HL-60 (cell line): ENCODE data around the gene MED26.

Source experiments
- DNase-seq, 2 experiments: peaks; one replicate each; pipeline ENCODE4 v3.0.0-alpha.2; 2010 to 2020; ENCODE audit warnings: low read depth in 1 of 2, low spot score in 1 of 2
- H3K27ac ChIP-seq: fragments of 250-450 bp; sonication (Bioruptor Pico); replicated peaks from 2 replicates; pipeline ENCODE4 v1.5.1; 2020; ENCODE audit warnings: mild to moderate bottlenecking, moderate library complexity
- H3K27me3 ChIP-seq: fragments of 250-450 bp; sonication (Bioruptor Pico); 2 replicates; pipeline ENCODE4 v1.5.1; 2021; ENCODE audit warnings: mild to moderate bottlenecking, moderate library complexity; ENCODE audit not compliant: insufficient read depth, poor library complexity, severe bottlenecking
- H3K4me3 ChIP-seq: replicated peaks from 2 replicates; pipeline ENCODE4 v1.5.1; 2011; ENCODE audit warnings: mild to moderate bottlenecking, control low read depth, low read length; ENCODE audit not compliant: insufficient read depth
- CTCF ChIP-seq: IDR thresholded peaks from one replicate; pipeline ENCODE4 v1.5.1; 2011; ENCODE audit warnings: low read length, control low read depth, inconsistent platforms; ENCODE audit not compliant: insufficient read depth
- GABPA ChIP-seq: IDR thresholded peaks from 2 replicates; pipeline ENCODE4 v1.6.1; 2012; ENCODE audit warnings: low read depth
- POLR2AphosphoS5 ChIP-seq: IDR thresholded peaks from 2 replicates; pipeline ENCODE4 v1.6.1; 2012; ENCODE audit warnings: low read depth
- SPI1 ChIP-seq: IDR thresholded peaks from 2 replicates; pipeline ENCODE4 v1.6.1; 2012; ENCODE audit warnings: low read depth, mild to moderate bottlenecking, borderline replicate concordance
- TF ChIP-seq, protein P1 (sequence below): IDR thresholded peaks from 2 replicates; pipeline ENCODE4 v1.6.1; 2012; ENCODE audit warnings: low read depth; ENCODE audit not compliant: insufficient replicate concordance

MED26 gene

DNA sequence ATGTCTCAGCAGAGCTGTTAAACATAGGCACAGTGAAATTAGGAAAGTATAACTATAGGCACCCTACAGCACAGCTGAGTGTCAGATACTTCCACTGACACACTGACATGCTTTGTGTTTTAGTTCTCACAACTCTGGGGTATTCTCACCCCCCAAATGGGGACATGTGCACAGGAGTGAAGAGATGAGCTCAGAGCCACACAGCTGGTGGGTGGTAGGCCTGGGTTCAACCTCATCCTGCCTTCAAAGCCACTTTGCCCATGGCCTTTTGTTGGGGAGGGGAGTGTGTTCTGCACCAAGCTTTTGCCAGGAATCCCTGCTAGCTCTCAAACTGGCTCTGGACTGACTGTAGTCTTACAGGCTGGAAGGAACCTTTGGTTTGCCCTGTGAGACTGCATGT, 54.1 kb downstream of the MED26 start:
- TF ChIP-seq POLR2AphosphoS5 (no peak), SPI1 (no peak), GABPA (no peak), CTCF (no peak)
- TF ChIP-seq, protein P1, sequence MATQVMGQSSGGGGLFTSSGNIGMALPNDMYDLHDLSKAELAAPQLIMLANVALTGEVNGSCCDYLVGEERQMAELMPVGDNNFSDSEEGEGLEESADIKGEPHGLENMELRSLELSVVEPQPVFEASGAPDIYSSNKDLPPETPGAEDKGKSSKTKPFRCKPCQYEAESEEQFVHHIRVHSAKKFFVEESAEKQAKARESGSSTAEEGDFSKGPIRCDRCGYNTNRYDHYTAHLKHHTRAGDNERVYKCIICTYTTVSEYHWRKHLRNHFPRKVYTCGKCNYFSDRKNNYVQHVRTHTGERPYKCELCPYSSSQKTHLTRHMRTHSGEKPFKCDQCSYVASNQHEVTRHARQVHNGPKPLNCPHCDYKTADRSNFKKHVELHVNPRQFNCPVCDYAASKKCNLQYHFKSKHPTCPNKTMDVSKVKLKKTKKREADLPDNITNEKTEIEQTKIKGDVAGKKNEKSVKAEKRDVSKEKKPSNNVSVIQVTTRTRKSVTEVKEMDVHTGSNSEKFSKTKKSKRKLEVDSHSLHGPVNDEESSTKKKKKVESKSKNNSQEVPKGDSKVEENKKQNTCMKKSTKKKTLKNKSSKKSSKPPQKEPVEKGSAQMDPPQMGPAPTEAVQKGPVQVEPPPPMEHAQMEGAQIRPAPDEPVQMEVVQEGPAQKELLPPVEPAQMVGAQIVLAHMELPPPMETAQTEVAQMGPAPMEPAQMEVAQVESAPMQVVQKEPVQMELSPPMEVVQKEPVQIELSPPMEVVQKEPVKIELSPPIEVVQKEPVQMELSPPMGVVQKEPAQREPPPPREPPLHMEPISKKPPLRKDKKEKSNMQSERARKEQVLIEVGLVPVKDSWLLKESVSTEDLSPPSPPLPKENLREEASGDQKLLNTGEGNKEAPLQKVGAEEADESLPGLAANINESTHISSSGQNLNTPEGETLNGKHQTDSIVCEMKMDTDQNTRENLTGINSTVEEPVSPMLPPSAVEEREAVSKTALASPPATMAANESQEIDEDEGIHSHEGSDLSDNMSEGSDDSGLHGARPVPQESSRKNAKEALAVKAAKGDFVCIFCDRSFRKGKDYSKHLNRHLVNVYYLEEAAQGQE = no peak
- Histone ChIP-seq H3K27me3 (no peaks in the 10 kb centered on the region), H3K27ac (no peak overlapping the region), H3K4me3 (no peak overlapping the region)
- DNase-seq = no peak

GRCh38 chr19:16573296-16573695, 54.7 kb downstream of the MED26 start:
- Histone ChIP-seq H3K27me3 (no peaks in the 10 kb centered on the region), H3K4me3 (peak overlapping the region; percentile 94), H3K27ac (peak overlapping the region; percentile 58)
- TF ChIP-seq GABPA = no peak
- TF ChIP-seq SPI1 = no peak
- no peak for TF ChIP-seq CTCF
- TF ChIP-seq, protein P1 = no peak
- no peak for TF ChIP-seq POLR2AphosphoS5
- DNase-seq = no peak

- 0 out of 2 replicates have a peak, but pooled peaks have one; percentile 28 for TF ChIP-seq POLR2AphosphoS5
- peak; percentile 91 for TF ChIP-seq GABPA
- TF ChIP-seq, protein P1 = no peak
- TF ChIP-seq CTCF = no peak
- TF ChIP-seq SPI1 = no peak
- no peaks in the 10 kb centered on the region for H3K27me3 ChIP-seq
- peak within 1 kb of the TSS; percentile 94 for H3K4me3 ChIP-seq
- H3K27ac ChIP-seq = peak within 1 kb of the TSS; percentile 58
- DNase-seq = peak; percentile 96 to 97
Observed at GRCh38 chr19:16572332-16573211, 55.4 kb downstream of the MED26 start, which contains the start of gene SLC35E1. Gene SLC35E1 (minus strand): TSS chr19:16572415. CDS start chr19:16572364, 51 bp downstream.
